Sigmoid colon (tissue), 7 donors: ENCODE results near the gene APC. TPM values are rescaled to one million over a fixed set of nuclear protein-coding genes. Genes with fewer than 3 reads are reported as not detected.
A peak's percentile ranks its signal among the peaks of the same experiment; 100 is the strongest.

ENCODE experiments used
- DNase-seq: peaks from one replicate; pipeline ENCODE4 v3.0.0-alpha.2; 2019
- H3K27ac ChIP-seq, 4 donors: fragments of 200-600 bp; sonication (generic); one replicate each; pipeline ENCODE4 v1.5.1; 2016 to 2019; ENCODE audit warnings: mild to moderate bottlenecking in 1 of 4
- H3K27me3 ChIP-seq, 3 donors: fragments of 200-600 bp; sonication (generic); one replicate each; pipeline ENCODE4 v1.5.1; 2019; ENCODE audit warnings: mild to moderate bottlenecking in 1 of 3
- H3K36me3 ChIP-seq, 4 donors: fragments of 200-600 bp; sonication (generic); one replicate each; pipeline ENCODE4 v1.5.1; 2016 to 2019
- H3K4me1 ChIP-seq, 4 donors: fragments of 200-600 bp; sonication (generic); one replicate each; pipeline ENCODE4 v1.5.1; 2017 to 2019
- H3K4me3 ChIP-seq, 4 donors: fragments of 200-600 bp; sonication (generic); one replicate each; pipeline ENCODE4 v1.5.1; 2017 to 2019; ENCODE audit warnings: mild to moderate bottlenecking in 2 of 4, moderate library complexity in 1 of 4
- H3K9me3 ChIP-seq, 4 donors: fragments of 200-600 bp in 3 of 4; sonication (generic) in 3 of 4; one replicate each; pipeline versions ENCODE4 v1.5.1 to v1.6.1; 2013 to 2019
- EP300 ChIP-seq, 4 donors: sonication (generic); formaldehyde crosslinking; IDR thresholded peaks; one replicate each; pipeline ENCODE4 v1.6.1; 2017; ENCODE audit warnings: antibody characterized with exemption in 4 of 4
- POLR2A ChIP-seq, 2 donors: fragments of 450-650 bp; IDR thresholded peaks; one replicate each; pipeline ENCODE4 v1.6.1; 2016; ENCODE audit warnings: antibody characterized with exemption in 2 of 2, mild to moderate bottlenecking in 2 of 2, moderate library complexity in 2 of 2
- POLR2AphosphoS5 ChIP-seq, 4 donors: sonication (generic); formaldehyde crosslinking; IDR thresholded peaks; one replicate each; pipeline ENCODE4 v1.6.1; 2017; ENCODE audit warnings: antibody characterized with exemption in 4 of 4
- WGBS, 2 donors: extraction: QIAGEN DNeasy Blood & Tissue Kit; methylation state at CpG; one replicate each; pipeline ENCODE4 v1.1.7; 2013; 5-methylcytosine and 5-hydroxymethylcytosine counted together
- intact Hi-C: fragments of 100-400 bp; cut with DNase I; formaldehyde crosslinking; loops from one replicate; pipeline ENCODE4 v1.15.1; 2023
- polyA plus RNA-seq, 3 donors: library from polyadenylated mRNA; stranded (reverse); fragments of 200-250 nt; gene quantifications; one replicate each; pipeline ENCODE4 v1.2.3, GENCODE V29; 2013
- total RNA-seq, 4 donors: library from RNA; depleted of rRNA; stranded (reverse); fragments of >200 nt; gene quantifications; one replicate each; pipeline ENCODE4 v1.1.0, GENCODE V29; 2016
- TF ChIP-seq, protein P1 (sequence below), 4 experiments: fragments of 450-650 bp in 3 of 4; fragments of 200-600 bp in 1 of 4; IDR thresholded peaks; one replicate each; pipeline ENCODE4 v1.5.1; 2016 to 2019; ENCODE audit warnings: antibody characterized with exemption in 4 of 4, mild to moderate bottlenecking in 3 of 4, moderate library complexity in 2 of 4
- donor health status: healthy with polysubstance abuse.
- donor health status: Bipolar disorder and iron deficiency.
- donor health status: healthy.

The APC gene
- total and polyA plus RNA-seq, 7 donors: 2.4 to 81.4 (median 46.1) TPM

DNA sequence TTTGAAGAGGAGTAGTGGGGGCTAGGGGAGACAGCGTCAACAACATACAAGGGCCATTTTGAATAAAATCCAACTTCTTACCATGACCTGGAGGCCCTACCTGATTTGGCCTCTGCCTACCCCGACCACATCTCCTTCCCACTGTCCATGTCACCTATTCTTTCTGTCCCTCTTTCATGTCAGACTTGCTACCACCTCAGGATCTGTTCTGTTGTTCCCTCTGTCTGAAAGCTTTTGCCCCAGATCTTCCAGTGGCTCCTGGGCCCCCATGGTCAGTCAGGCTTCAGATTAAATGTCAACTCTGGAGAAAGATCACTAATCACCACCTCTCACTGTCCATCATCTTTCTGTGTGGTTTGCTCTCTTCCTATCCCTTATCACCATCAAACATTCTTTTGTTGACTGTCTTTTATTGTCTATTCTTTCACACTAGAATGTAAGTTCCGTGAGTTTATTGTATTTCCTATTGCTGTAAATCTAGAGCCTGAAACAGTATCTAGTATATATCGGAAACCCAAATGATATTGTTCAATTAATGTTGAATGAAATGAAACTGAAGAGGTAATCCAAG, 31.2 kb upstream of the APC start:
- Histone ChIP-seq H3K4me3 (peak overlapping the region in 3 of 4 donors; percentile 73 to 97 (median 92)), H3K27me3 (no peaks in the 10 kb centered on the region), H3K36me3 (no peaks in the 10 kb centered on the region), H3K27ac (peak overlapping the region; percentile 90 to 97 (median 96)), H3K9me3 (no peaks in the 10 kb centered on the region), H3K4me1 (peaks cover 0 to 63% (median 42%) of the 10 kb centered on the region in 4 donors)
- intact Hi-C loops: loop anchor here (1.0 to 10.0 kb wide), 2 partner anchors 32 to 158 kb away; partner anchors contain the start of gene SRP19
- DNase-seq: no peak
- 61 to 87% methylated on average over 4 of the region's 4 CpGs for WGBS, 2 donors
- TF ChIP-seq, protein P1, sequence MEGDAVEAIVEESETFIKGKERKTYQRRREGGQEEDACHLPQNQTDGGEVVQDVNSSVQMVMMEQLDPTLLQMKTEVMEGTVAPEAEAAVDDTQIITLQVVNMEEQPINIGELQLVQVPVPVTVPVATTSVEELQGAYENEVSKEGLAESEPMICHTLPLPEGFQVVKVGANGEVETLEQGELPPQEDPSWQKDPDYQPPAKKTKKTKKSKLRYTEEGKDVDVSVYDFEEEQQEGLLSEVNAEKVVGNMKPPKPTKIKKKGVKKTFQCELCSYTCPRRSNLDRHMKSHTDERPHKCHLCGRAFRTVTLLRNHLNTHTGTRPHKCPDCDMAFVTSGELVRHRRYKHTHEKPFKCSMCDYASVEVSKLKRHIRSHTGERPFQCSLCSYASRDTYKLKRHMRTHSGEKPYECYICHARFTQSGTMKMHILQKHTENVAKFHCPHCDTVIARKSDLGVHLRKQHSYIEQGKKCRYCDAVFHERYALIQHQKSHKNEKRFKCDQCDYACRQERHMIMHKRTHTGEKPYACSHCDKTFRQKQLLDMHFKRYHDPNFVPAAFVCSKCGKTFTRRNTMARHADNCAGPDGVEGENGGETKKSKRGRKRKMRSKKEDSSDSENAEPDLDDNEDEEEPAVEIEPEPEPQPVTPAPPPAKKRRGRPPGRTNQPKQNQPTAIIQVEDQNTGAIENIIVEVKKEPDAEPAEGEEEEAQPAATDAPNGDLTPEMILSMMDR (IDR thresholded peaks at IDR 0.05): no peak
- TF ChIP-seq EP300 (IDR thresholded peaks at IDR 0.05) (no peak), POLR2A (IDR thresholded peaks at IDR 0.05) (no peak), POLR2AphosphoS5 (IDR thresholded peaks at IDR 0.05) (no peak)

DNA sequence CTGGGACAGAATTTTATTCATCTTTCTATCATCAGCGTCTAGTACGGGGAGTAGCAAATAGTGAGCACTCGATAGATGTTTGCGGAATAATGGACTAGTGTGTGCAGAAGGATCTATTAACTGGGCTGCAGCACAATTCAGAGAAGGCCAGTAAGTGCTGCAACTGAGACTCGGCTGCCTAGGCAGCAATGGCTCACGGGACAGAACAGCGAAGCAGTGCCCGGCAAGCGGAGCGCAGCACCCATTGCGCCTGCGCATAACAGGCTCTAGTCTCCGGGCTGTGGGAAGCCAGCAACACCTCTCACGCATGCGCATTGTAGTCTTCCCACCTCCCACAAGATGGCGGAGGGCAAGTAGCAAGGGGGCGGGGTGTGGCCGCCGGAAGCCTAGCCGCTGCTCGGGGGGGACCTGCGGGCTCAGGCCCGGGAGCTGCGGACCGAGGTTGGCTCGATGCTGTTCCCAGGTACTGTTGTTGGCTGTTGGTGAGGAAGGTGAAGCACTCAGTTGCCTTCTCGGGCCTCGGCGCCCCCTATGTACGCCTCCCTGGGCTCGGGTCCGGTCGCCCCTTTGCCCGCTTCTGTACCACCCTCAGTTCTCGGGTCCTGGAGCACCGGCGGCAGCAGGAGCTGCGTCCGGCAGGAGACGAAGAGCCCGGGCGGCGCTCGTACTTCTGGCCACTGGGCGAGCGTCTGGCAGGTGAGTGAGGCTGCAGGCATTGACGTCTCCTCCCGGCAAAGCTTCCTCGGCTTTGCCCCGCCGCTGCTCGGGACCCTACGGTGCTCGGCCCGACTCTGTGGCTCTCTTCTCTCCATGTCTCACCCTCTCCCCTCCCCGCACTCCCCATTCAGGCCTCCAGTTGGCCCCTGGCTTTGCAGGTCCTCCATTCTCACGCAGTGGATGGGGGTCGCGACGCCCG, 30.2 kb upstream of the APC start:
- peak overlapping the region; percentile 90 to 97 (median 96) for H3K27ac ChIP-seq
- peaks cover 0 to 68% (median 49%) of the 10 kb centered on the region in 4 donors for H3K4me1 ChIP-seq
- no peaks in the 10 kb centered on the region for H3K9me3 ChIP-seq
- H3K27me3 ChIP-seq: no peaks in the 10 kb centered on the region
- TF ChIP-seq POLR2AphosphoS5 (IDR thresholded peaks at IDR 0.05) (peak; percentile 48 to 89 (median 82)), EP300 (IDR thresholded peaks at IDR 0.05) (no peak), POLR2A (IDR thresholded peaks at IDR 0.05) (peak; percentile 56 to 67)
- TF ChIP-seq, protein P1 (IDR thresholded peaks at IDR 0.05): peak in 1 of 4 experiments; percentile 17
- 1 to 3% methylated on average over 61 of the region's 61 CpGs for WGBS, 2 donors
- H3K36me3 ChIP-seq: no peaks in the 10 kb centered on the region
- peak overlapping the region; percentile 73 to 97 (median 90) for H3K4me3 ChIP-seq
- DNase-seq: peak; percentile 99
- intact Hi-C loops: loop anchor here (1.0 to 10.0 kb wide), 2 partner anchors 31 to 157 kb away; partner anchors contain the start of gene SRP19

DNA sequence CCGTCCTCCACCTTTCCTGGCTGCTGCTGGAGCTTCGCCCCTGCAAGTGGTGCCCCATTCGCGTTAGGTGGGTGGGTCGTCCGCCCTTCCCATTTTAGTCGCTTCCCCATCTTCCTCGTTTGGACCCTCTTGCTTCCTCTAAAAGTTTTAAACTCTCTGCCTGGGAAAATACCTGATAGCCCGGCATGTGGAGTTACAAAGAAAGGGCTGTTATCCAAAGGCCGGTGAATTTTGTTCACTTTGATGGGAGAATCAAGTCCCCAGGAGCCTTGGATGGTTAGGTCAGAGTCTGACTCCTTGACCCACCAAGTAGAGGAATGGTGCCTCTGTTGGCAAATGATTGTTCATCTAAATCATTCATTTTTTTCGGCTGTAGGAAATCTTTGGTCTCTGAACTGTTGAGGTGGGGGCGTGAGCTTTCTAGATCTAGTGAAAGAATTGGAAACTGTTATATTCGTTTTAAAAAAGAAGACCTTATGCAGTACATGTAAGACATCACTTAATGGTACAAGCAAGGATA, 29.5 kb upstream of the APC start:
- Histone ChIP-seq H3K27me3 (no peaks in the 10 kb centered on the region), H3K4me3 (peak overlapping the region; percentile 73 to 97 (median 90)), H3K36me3 (no peaks in the 10 kb centered on the region), H3K27ac (peak overlapping the region; percentile 90 to 97 (median 96)), H3K9me3 (no peaks in the 10 kb centered on the region), H3K4me1 (peaks cover 0 to 72% (median 49%) of the 10 kb centered on the region in 4 donors)
- TF ChIP-seq, protein P1 (IDR thresholded peaks at IDR 0.05): no peak
- TF ChIP-seq POLR2AphosphoS5 (IDR thresholded peaks at IDR 0.05) (no peak), EP300 (IDR thresholded peaks at IDR 0.05) (no peak), POLR2A (IDR thresholded peaks at IDR 0.05) (no peak)
- intact Hi-C loops: loop anchor here (10.0 kb wide), 1 partner anchor 157 kb away; the partner anchor contains the start of gene SRP19
- WGBS, 2 donors: 1% methylated on average over 13 of the region's 13 CpGs
- no peak for DNase-seq

DNA sequence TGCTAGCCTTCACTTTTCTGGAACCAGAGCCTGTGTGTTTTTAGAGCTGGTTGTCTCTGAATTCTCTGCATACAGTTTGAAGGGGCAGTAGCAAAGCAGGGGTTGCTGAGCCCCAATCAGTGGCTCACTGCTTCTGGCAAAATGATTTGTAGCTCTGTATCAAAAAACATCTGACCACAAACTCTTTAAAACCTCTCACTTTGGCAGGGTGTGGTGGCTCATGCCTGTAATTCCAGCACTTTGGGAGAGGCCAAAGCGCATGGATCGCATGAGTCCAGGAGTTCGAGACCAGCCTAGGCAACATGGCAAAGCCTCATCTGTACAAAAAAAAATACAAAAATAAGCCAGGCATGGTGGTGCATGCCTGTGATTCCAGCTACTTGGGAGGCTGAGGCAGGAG, 28.3 kb upstream of the APC start:
- no peaks in the 10 kb centered on the region for H3K36me3 ChIP-seq
- no peak for DNase-seq
- peak overlapping the region in 2 of 4 donors; percentile 92 to 97 for H3K4me3 ChIP-seq
- peaks cover 0 to 69% (median 47%) of the 10 kb centered on the region in 4 donors for H3K4me1 ChIP-seq
- TF ChIP-seq, protein P1 (IDR thresholded peaks at IDR 0.05): no peak
- TF ChIP-seq POLR2A (IDR thresholded peaks at IDR 0.05) (no peak), EP300 (IDR thresholded peaks at IDR 0.05) (no peak), POLR2AphosphoS5 (IDR thresholded peaks at IDR 0.05) (no peak)
- WGBS, 2 donors: 91 to 97% methylated on average over 3 of the region's 3 CpGs
- H3K27me3 ChIP-seq: no peaks in the 10 kb centered on the region
- peak overlapping the region in 3 of 4 donors; percentile 95 to 97 (median 97) for H3K27ac ChIP-seq
- no peaks in the 10 kb centered on the region for H3K9me3 ChIP-seq
- intact Hi-C loops: loop anchor here (10.0 kb wide), 1 partner anchor 155 kb away; the partner anchor contains the start of gene SRP19
